KMS-11 (cell line): Measurements from ENCODE around the gene MYO7B.

ENCODE experiments used
- H2AFZ ChIP-seq: fragments of 200-600 bp; sonication (generic); 2 replicates; pipeline ENCODE4 v1.6.1; 2016; ENCODE audit warnings: antibody characterized with exemption, mixed run types, low read depth
- H3K27ac ChIP-seq: fragments of 200-600 bp; sonication (generic); 2 replicates; pipeline ENCODE4 v1.6.1; 2016; ENCODE audit warnings: mild to moderate bottlenecking, mixed run types
- H3K27me3 ChIP-seq: fragments of 200-600 bp; sonication (generic); 2 replicates; pipeline ENCODE4 v1.6.1; 2017; ENCODE audit warnings: mild to moderate bottlenecking, low read depth, mixed run types, moderate library complexity; ENCODE audit not compliant: insufficient read depth
- H3K36me3 ChIP-seq: fragments of 200-600 bp; sonication (generic); 2 replicates; pipeline ENCODE4 v1.6.1; 2017; ENCODE audit warnings: mild to moderate bottlenecking, mixed run types; ENCODE audit not compliant: insufficient read depth
- H3K4me1 ChIP-seq: fragments of 200-600 bp; sonication (generic); 2 replicates; pipeline ENCODE4 v1.6.1; 2016; ENCODE audit warnings: mild to moderate bottlenecking, low read depth, mixed run types; ENCODE audit not compliant: poor library complexity, severe bottlenecking
- H3K4me2 ChIP-seq: fragments of 200-600 bp; sonication (generic); 2 replicates; pipeline ENCODE4 v1.7.0; 2016; ENCODE audit warnings: mild to moderate bottlenecking, mixed run types
- H3K4me3 ChIP-seq: fragments of 200-600 bp; sonication (generic); IDR thresholded peaks from 2 replicates; pipeline ENCODE4 v1.6.1; 2017; ENCODE audit warnings: low read depth, low read length, mixed read lengths; ENCODE audit not compliant: insufficient read depth
- H3K79me2 ChIP-seq: fragments of 200-600 bp; sonication (generic); 2 replicates; pipeline ENCODE4 v1.6.1; 2016; ENCODE audit warnings: low read depth, mixed run types; ENCODE audit not compliant: insufficient read depth
- H3K9ac ChIP-seq: fragments of 200-600 bp; sonication (generic); 2 replicates; pipeline ENCODE4 v1.6.1; 2016; ENCODE audit warnings: mild to moderate bottlenecking, mixed run types
- H4K20me1 ChIP-seq: fragments of 200-600 bp; sonication (generic); 2 replicates; pipeline ENCODE4 v1.6.1; 2016; ENCODE audit warnings: mild to moderate bottlenecking, mixed run types; ENCODE audit not compliant: insufficient read depth
- CTCF ChIP-seq: fragments of 200-600 bp; sonication (generic); conservative IDR thresholded peaks from 2 replicates; pipeline ENCODE4 v1.6.1; 2017; ENCODE audit warnings: low read depth, mild to moderate bottlenecking, antibody characterized with exemption, low read length, moderate library complexity, mixed read lengths

MYO7B gene

GRCh38 chr2:127619203-127619590 lies 83.7 kb downstream of the MYO7B start:
- no peaks in the 10 kb centered on the region for H3K79me2 ChIP-seq
- no peak overlapping the region for H3K27ac ChIP-seq
- no peak overlapping the region for H2AFZ ChIP-seq
- H3K9ac ChIP-seq: no peak overlapping the region
- H3K4me1 ChIP-seq: no peaks in the 10 kb centered on the region
- H4K20me1 ChIP-seq: no peaks in the 10 kb centered on the region
- H3K36me3 ChIP-seq: no peaks in the 10 kb centered on the region
- H3K4me3 ChIP-seq: no peak overlapping the region
- H3K27me3 ChIP-seq: no peaks in the 10 kb centered on the region
- no peak overlapping the region for H3K4me2 ChIP-seq
- no peak for TF ChIP-seq CTCF

DNA sequence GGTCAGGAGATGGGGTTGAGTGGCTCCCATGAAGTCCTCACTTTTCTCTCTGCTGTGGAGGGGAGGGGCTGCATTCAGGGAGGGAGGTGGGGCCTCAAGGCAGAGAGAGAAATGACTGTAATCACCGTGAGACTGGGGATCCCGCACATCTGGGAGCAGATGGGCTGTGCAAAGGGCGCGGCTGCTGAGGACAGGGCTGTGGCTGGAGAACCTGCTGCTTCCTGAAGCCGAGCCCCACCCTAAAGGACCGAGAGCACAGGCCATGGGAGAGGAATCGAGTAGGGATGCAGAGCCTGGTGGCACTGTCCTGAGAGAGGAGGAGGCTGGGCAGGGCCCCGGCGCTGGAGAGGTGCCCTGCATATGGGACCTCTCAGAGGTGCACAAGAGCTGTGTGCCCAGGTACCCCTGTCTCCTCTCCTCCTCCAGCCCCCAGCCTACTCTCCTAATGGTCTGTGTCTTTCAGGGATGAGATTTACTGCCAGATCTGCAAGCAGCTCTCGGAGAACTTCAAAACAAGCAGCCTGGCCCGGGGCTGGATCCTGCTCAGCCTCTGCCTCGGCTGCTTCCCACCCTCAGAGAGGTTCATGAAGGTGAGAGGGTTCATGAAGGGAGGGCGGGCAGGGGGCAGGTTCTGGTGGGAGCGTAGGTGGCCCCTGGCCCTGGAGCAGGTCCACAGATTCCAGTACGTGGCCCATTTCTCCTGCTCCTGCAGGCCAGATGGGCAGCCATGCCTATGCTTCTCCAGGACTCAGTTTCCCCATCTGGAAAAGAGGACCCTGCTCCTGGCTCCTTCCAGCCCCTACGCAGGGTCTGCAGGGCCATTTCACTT lies 84.6 kb downstream of the MYO7B start:
- H3K27ac ChIP-seq: no peak overlapping the region

GRCh38 chr2:127620866-127621265 lies 85.4 kb downstream of the MYO7B start:
- Histone ChIP-seq H3K4me1 (no peaks in the 10 kb centered on the region), H3K27ac (no peak overlapping the region), H2AFZ (no peak overlapping the region), H3K9ac (no peak overlapping the region), H3K4me3 (no peak overlapping the region), H3K4me2 (no peak overlapping the region), H4K20me1 (no peaks in the 10 kb centered on the region), H3K79me2 (no peaks in the 10 kb centered on the region), H3K27me3 (no peaks in the 10 kb centered on the region; the same call in 1 of the 2 replicates), H3K36me3 (no peaks in the 10 kb centered on the region)
- TF ChIP-seq CTCF: no peak

More for the DNA sequence above, 84.6 kb downstream of the MYO7B start:
- Histone ChIP-seq H3K4me3 (no peak overlapping the region), H2AFZ (no peak overlapping the region), H4K20me1 (no peaks in the 10 kb centered on the region), H3K4me2 (no peak overlapping the region), H3K9ac (no peak overlapping the region), H3K27me3 (no peaks in the 10 kb centered on the region), H3K4me1 (no peaks in the 10 kb centered on the region), H3K36me3 (no peaks in the 10 kb centered on the region), H3K79me2 (no peaks in the 10 kb centered on the region)
- no peak for TF ChIP-seq CTCF

GRCh38 chr2:127621981-127622431 lies 86.5 kb downstream of the MYO7B start:
- no peaks in the 10 kb centered on the region for H3K4me1 ChIP-seq
- no peaks in the 10 kb centered on the region for H3K79me2 ChIP-seq
- no peaks in the 10 kb centered on the region for H4K20me1 ChIP-seq
- H3K4me3 ChIP-seq: no peak overlapping the region
- H3K4me2 ChIP-seq: no peak overlapping the region
- no peaks in the 10 kb centered on the region; the same call in 1 of the 2 replicates for H3K27me3 ChIP-seq
- no peak overlapping the region for H3K9ac ChIP-seq
- no peak overlapping the region for H3K27ac ChIP-seq
- H2AFZ ChIP-seq: no peak overlapping the region
- no peak for TF ChIP-seq CTCF
- H3K36me3 ChIP-seq: no peaks in the 10 kb centered on the region
